NCI-H187 (cell line): ENCODE results near the gene ACACB.

Experiments
- DNase-seq, 2 experiments: peaks; one replicate each; lab custom pipeline; 2025; lab: John Stamatoyannopoulos, UW

The ACACB gene

DNA sequence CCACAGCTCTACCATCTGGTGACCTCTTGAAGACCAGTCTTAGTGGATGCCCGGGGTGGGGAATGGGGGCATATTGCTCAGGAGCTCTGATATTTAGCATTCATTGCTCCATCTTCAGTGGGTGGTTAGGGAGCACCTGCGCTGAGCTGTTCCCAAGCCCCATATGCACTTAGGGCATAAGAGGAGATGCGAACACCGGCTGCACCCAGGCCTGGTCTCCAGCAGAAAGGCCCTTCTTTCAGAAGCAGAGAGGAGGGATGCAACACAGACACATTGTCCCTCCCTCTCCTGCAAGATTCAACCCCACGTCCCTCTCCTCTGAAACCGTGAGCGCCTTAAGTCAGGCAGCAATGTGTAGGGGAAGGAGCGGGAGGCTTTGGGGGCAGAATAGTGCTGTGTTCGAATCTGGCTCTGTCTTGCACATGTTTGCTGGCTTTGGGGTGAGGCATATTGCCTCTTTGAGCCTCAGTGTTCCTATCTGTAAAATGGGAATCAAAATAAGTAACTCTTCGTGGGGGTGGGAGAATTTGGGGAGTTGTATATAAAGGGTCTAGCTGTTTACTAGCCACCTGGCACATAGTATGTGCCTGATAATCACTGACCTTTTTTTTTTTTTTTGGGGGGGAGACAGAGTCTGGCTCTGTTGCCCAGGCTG, 105.0 kb downstream of the ACACB start:
- DNase-seq: no peak

DNA sequence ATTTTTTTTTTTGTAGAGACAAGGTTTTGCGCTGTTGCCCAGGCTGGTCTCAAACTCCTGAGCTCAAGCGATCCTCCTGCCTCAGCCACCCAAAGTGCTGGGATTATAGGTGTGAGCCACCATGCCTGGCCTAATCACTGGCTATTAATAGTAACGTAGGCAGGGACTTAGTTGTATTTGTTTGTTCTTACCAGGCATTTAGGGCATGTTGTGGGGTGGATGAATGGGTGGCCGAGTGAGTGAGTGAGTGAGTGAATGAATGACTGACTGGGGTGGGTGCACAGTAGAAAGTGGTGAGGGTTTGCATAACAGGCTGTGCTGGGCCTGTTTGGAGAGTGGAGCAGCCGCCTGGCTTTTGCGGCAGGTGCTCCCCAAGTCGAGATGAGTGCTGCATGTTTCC, 105.7 kb downstream of the ACACB start:
- no peak for DNase-seq

DNA sequence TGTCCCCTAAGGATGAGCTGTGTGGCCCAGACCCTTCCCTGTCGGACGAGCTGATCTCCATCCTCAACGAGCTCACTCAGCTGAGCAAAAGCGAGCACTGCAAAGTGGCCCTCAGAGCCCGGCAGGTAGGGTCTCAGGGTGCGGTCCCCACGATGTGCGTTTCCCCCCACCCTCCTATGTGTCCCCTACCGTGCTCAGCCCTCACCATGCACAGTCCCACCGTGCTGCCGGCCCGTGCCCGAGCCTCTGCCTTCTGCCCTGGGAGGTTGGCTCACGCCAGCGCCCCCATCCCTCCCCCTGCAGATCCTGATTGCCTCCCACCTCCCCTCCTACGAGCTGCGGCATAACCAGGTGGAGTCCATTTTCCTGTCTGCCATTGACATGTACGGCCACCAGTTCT, 106.1 kb downstream of the ACACB start:
- no peak for DNase-seq

DNA sequence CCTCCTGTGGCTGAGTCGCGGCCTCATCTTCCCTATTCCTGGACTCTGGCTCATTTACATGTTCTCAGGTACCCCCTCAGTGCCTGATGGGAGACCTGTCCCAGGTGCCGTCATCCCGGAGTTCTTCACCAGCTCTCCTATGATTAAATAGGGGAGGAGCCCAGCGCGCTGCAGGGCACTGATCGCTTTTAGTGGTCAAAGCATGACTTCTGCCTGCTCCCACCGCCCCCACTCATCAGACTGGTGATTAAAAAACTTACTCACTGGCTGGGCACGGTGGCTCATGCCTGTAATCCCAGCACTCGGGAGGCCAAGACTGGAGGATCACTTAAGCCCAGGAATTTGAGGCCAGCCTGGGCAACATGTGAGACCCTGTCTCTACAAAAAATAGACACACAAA, 106.8 kb downstream of the ACACB start:
- DNase-seq: no peak

DNA sequence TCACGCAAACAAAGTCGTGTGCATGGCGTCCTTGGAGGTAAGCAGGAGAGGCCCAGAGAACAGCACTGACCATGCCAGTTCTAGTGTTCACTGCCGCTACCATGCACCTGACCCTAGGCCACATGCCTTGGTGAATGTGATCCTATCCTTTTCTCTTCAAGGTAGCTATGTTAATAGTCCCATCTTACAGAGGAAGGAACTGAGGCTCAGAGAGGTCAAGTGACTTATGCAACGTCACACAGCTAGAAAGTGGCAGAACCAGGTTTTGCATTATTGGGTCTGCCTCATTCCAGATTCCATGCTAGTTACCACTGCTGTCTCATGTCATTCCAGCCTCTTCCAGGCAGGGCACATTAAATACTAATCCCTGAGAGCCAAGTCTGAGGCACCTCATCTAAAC, 107.5 kb downstream of the ACACB start:
- no peak for DNase-seq

DNA sequence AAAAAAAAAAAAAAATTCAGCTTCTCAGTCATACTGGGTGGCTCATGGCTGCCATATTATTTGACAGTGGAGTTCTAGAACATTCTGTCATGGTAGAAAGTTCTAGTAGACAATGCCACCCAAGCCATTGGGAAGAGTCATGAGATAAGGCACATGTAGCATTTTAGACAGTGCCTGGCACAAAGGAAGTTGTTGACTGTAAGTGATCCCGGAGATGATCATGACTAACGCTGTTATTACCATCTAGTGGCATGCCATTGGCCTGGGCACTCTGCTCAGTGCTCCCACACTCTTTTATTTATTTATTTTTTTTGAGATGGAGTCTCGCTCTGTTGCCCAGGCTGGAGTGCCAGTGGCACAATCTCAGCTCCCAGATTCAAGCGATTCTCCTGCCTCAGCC, 112.3 kb downstream of the ACACB start:
- DNase-seq: no peak

DNA sequence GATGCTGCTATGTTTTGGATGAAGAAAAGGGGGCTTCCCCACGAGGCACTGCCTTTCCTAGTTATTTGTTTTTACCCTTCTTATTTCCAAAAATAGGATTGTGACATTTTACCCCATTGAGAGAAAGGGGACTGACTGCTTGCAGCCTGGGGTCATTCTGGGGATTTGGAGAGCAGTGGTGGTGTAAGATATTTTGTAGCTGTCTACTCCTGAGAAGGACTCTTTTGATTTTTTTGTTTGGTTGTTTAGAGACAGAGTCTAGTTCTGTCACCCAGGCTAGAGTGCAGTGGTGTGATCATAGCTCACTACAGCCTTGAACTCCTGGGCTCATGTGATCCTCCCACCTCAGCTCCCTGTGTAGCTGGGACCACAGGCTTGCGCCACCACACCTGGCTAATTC, 113.8 kb downstream of the ACACB start:
- DNase-seq: no peak

DNA sequence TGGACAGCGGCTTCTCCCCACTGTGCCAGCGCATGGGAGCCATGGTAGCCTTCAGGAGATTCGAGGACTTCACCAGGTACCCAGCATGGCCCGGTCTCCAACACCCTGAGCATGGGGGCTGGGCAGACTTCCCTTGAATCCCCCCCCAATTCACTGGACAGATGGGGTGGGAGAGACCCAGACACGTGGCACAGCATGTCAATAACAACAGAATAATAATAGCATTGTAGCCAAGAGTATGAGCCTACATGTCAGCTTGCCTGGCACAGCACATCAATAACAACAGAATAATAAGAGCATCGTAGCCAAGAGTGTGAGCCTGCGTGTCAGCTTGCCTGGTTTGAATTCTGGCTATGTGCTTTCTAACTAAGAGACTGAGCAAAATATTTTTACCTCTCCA, 116.3 kb downstream of the ACACB start:
- no peak for DNase-seq

DNA sequence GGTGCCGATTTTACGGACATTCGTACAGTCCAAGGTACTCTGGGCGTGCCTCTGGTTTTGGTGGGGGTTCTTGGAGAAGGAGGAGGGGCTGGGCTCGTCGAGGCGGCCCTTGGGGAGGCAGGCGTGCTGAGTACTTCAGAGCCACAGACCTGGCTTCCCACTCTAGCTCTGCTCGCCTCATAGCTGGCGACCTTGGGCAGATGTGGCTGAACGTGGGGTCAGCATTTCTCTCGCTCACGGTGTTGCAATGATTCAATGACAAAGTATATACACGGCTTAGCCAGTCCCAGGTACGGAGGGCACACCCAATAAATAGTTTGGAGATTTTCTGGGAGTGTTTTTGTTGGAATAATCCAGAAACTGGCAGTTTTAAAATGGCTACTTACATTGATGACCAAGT, 117.6 kb downstream of the ACACB start:
- DNase-seq: no peak

DNA sequence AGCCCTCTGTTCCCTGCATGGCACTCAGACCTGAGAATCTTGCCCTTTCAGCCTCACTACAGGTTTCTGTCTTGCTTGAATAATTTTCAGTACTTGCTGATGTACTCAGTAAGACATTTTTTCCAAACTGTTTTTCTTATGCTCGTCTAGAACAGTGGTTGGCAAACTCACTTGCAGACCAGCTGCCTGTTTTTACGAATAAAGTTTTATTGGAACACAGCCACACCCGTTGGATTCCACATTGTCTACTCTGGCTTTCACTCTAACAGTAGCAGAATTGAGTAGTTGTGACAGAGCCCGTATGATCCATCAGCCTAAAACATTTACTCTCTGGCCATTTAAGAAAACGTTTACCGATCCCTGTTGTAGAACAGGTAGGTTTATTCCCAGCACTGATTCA, 119.9 kb downstream of the ACACB start:
- DNase-seq: no peak

DNA sequence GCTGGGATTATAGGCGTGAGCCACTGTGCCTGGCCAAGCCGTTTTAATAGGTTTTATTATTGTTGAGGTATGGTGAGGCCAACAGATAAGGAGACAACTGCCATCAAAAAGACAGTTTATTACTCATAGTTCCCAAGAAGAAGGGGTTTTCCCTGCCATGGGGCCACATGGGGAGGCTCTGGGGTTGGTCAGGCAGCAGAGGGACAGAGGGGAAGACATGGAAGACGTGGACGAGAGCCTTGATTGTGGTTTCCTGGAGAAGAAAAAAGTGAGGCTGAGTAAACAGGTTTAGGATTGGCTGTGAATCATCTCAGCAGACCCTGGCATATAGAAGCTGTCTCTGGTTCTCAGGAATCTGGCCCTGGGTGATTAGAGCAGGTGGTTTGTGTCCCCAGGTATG, 122.8 kb downstream of the ACACB start:
- DNase-seq: no peak

DNA sequence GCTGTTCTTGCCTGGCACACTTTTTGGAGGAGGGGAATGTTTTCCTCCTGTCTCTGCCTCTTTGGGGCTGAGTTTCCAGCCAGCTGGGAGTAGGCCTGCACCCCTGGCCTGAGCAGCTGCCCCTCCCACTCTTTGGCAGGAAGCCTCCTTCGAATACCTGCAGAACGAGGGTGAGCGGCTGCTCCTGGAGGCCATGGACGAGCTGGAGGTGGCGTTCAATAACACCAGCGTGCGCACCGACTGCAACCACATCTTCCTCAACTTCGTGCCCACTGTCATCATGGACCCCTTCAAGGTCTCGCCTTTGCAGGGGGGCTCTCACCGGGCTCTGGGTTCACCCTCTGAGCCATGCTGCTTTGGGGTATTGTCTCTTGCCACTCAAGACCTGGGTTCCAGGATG, 123.3 kb downstream of the ACACB start:
- DNase-seq: no peak

DNA sequence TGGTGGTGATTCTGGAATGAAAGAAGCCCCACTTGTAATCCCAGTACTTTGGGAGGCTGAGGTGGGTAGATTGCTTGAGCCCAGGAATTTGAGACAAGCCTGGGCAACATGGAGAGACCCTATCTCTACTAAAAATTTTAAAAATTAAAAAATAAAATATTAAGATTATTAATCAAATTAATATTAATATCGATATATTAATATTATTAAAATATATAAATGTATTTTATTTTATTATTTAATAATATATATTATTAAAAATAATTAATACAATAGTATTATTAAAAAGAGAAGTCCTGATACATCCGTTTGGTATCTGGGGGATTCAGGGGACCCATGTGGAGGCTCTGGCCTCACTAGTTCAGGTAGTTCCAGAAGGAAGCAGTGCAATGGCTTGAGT, 124.0 kb downstream of the ACACB start:
- no peak for DNase-seq

DNA sequence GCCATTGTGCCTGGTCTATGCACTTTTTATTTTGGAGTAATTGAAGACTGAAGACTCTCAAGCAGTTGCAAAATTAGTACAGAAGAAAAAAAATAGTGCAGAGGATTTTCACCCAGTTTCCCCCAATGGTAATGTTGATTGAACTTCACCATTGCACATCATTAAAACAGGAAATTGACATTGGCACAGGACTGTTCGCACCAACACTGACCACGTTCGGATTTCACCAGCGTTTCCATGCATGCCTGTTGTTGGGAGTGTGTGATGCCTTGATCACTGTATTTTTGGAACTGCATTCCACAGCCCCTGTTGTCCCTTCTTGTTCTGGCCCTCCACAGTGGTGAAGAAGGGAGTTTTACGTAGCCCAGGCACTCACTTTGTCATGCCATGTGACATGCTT, 125.5 kb downstream of the ACACB start:
- no peak for DNase-seq

DNA sequence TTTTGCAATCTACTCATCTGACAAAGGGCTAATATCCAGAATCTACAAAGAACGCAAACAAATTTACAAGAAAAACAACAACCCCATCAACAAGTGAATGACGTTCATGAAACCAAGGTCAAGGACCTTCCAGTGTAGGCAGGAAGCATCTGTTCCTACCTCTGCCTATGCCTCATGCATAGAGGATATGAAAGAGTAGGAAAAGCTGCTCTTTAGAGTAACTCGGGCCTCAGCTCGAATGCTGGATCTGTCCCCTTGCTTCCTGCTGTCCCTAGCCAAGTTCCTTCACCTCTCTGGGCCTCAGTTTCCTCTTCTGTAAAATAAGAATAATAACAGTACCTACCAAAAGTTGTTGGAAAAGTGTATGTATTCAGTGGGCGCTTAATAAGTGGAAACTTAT, 127.7 kb downstream of the ACACB start:
- DNase-seq: no peak

DNA sequence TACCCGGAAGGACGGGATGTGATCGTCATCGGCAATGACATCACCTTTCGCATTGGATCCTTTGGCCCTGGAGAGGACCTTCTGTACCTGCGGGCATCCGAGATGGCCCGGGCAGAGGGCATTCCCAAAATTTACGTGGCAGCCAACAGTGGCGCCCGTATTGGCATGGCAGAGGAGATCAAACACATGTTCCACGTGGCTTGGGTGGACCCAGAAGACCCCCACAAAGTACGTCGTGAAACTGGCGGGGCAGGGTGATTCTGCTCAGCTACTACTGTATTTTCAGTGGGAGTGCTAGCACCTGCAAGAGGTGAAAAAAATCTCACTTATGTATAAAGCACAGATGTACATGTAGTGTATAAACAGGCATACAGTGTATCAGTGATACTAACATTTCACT, 129.8 kb downstream of the ACACB start:
- no peak for DNase-seq

DNA sequence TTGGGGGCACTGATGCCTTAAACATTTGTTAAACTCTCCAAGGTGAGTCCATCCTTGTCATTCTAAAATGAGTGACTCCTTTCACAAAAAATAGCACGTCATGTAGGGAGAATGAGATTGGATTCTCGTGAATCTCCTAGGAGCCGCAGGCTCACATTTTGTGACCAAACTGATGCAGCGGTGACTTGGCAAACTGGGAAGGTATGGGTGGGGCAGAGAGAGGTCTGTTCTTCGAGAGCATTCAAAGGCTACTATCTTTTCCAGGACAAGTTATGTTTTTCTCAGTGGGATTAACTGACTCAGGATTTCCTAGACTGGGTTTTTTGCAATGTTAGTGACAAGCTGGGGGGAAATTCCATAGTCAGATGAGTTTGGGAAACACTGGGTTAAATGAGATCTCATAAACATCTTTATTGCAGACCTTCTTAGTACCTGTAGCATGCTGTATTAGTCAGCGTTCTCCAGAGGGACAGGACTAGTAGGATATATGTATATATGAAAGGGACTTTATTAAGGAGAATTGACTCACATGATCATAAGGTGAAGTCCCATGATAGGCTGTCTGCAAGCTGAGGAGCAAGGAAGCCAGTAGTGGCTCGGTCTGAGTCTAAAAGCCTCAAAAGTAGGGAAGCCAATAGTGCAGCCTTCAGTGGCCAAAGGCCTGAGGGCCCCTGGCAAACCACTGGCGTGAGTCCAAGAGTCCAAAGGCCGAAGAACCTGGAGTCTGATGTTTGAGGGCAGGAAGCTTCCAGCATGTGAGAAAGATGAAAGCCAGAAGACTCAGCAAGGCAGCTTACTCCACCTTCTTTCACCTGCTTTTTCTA, 131.7 kb downstream of the ACACB start:
- DNase-seq: no peak

DNA sequence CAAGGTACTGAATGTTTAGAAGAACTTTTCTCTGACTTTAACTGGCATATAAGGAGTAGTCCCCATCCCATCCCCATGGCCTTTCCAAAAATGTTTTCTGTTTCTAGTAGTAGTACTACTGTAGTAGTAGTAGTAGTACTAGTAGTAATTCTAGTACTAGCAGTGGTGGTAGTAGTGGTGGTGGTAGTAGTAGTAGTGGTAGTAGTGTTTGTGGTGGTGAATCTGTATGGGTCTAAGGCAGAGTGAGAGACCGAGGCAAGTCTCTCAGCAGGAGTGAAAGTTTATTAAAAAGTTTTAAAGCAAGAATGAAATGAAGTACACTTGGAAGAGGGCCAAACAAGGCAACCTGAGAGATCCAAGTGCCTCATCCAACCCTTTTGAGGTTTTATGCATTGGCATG, 134.1 kb downstream of the ACACB start:
- no peak for DNase-seq

DNA sequence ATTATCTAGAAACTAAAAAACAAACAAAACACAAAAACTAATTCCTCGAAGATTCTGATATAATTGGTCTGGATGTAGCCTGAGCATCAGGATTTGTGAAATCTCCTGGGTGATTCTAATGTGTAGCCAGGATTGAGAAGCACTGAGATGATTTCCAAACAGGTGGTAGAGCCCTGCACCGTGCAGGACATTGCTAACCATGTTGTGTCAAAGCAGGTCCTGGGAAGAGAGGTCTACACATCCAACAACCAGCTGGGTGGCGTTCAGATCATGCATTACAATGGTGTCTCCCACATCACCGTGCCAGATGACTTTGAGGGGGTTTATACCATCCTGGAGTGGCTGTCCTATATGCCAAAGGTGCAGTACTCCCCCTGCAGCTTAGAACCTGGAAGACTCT, 136.4 kb downstream of the ACACB start:
- DNase-seq: no peak

DNA sequence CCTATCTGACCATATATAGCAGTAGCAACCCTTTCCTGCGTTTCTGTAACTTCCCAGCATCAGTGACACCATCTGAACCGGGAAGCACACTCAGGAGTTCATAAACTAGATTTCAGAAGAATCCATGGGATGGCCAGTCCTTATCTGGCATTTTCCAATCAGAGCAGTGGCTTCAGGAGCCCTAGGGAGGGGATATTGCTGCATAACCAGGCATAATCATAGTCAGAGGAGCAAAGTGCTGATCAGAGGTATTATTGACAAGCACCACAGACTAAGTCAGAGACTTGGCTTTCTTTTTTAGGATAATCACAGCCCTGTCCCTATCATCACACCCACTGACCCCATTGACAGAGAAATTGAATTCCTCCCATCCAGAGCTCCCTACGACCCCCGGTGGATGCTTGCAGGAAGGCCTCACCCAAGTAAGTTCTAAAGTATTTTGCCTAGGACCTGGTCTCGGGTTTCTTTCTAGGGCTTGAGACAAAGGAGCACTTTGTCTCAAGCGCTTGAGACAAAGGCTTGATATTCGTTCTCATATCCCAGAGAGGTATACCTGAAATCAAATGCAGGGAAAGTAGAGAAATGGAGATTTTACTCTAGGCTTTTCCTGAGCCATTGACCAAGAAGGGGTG, 137.6 kb downstream of the ACACB start:
- no peak for DNase-seq

DNA sequence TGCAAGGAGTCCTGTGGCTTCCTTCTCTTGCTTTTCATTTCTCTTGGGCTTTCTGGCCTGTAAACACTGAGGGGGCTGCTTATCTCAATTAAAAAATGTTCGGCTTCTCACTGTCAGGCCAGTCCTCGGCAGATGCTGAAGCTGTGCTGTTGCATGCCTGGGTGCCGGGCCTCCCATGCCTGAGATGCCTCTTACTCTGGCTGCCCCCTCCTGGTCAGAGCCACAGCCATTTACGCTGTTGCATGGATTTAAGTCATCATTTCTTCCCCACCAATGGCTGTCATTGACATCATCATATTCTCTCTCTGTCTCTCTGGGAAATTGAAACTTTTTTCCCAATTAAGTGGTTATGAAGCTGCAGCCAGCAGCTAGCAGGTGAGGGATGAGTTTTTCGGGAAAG, 139.0 kb downstream of the ACACB start:
- no peak for DNase-seq

DNA sequence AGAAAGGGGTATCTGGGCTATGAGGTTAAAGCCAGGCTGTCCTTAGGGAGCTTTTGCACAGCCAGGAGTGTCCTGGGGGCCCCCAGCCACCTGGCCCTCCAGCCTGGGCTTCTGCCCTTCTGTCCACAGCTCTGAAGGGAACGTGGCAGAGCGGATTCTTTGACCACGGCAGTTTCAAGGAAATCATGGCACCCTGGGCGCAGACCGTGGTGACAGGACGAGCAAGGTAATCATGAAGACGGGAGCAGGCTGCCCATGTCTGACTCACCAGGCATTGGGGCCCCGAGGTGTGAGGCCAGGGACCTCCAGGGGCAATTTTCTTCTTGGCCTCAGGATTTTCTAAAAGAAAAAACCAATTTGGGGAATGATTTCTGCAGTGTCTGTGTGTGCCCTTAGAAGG, 139.6 kb downstream of the ACACB start:
- no peak for DNase-seq

DNA sequence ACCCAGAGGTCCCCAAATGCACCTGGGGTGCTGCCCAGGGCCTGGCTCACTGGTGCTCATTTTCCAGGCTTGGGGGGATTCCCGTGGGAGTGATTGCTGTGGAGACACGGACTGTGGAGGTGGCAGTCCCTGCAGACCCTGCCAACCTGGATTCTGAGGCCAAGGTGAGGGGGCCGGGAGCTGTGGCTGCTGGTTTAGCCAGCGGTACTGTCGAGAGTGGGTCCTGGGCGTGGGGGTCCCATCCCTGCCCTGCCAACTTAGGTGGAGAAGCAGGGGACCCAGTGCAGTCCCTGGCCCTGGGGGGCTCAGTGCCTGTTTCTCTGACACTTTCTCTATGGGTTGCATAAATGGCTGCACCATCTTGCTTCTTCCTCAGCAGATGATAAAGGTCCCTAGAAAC, 141.8 kb downstream of the ACACB start:
- DNase-seq: no peak
